ENCODE data around the gene POLR1E. TPM values are rescaled to one million over a fixed set of nuclear protein-coding genes. Genes with fewer than 3 reads are reported as not detected.

Gene POLR1E
- total and polyA plus RNA-seq, 11 donors = 6.9 to 27.0 (median 12.8) TPM

GRCh38 chr9:37495571-37495970, 9.8 kb downstream of the POLR1E start:
- peaks cover 3 to 98% (median 89%) of the 10 kb centered on the region in 9 donors for H3K36me3 ChIP-seq
- no peak overlapping the region for H3K4me3 ChIP-seq
- intact Hi-C loops (cut with DNase I) = loop anchor here in 3 of 10 donors (10.0 kb wide), 3 partner anchors 69 to 289 kb away; partner anchors contain the start of genes EXOSC3 (in 1 of the 3) and FBXO10 (in 1 of the 3)
- peaks cover 0 to 4% (median 0%) of the 10 kb centered on the region in 12 donors for H3K4me1 ChIP-seq
- H3K27me3 ChIP-seq = no peaks in the 10 kb centered on the region
- WGBS, 4 donors = 84 to 96% (median 90%) methylated on average over 5 of the region's 5 CpGs
- H3K9me3 ChIP-seq = no peaks in the 10 kb centered on the region
- ATAC-seq (peak; percentile 38 to 60 (median 56)), DNase-seq (no peak)
- peak overlapping the region in 1 of 12 donors; percentile 34 for H3K27ac ChIP-seq
- no peak for TF ChIP-seq POLR2A (IDR thresholded peaks at IDR 0.05)
- no peak for TF ChIP-seq CTCF (IDR thresholded peaks at IDR 0.05)

GRCh38 chr9:37496020-37496419, 10.3 kb downstream of the POLR1E start:
- peak in 3 of 4 donors; percentile 17 to 56 (median 55) for ATAC-seq
- H3K9me3 ChIP-seq = no peaks in the 10 kb centered on the region
- peak overlapping the region in 1 of 12 donors; percentile 34 for H3K27ac ChIP-seq
- WGBS, 4 donors = 63 to 91% (median 74%) methylated on average over 4 of the region's 4 CpGs
- DNase-seq = no peak
- H3K4me1 ChIP-seq = peaks cover 0 to 4% (median 0%) of the 10 kb centered on the region in 12 donors
- H3K36me3 ChIP-seq = peaks cover 3 to 98% (median 89%) of the 10 kb centered on the region in 9 donors
- intact Hi-C loops (cut with DNase I) = loop anchor here in 3 of 10 donors (10.0 kb wide), 3 partner anchors 69 to 289 kb away; partner anchors contain the start of genes EXOSC3 (in 1 of the 3) and FBXO10 (in 1 of the 3)
- no peaks in the 10 kb centered on the region for H3K27me3 ChIP-seq
- no peak for TF ChIP-seq POLR2A (IDR thresholded peaks at IDR 0.05)
- no peak for TF ChIP-seq CTCF (IDR thresholded peaks at IDR 0.05)
- H3K4me3 ChIP-seq = no peak overlapping the region

GRCh38 chr9:37497320-37497719, 11.6 kb downstream of the POLR1E start:
- Histone ChIP-seq H3K27me3 (no peaks in the 10 kb centered on the region), H3K9me3 (no peaks in the 10 kb centered on the region), H3K4me1 (peaks cover 0 to 4% (median 0%) of the 10 kb centered on the region in 12 donors), H3K36me3 (peaks cover 3 to 98% (median 92%) of the 10 kb centered on the region in 9 donors), H3K4me3 (no peak overlapping the region), H3K27ac (no peak overlapping the region)
- DNase-seq (no peak), ATAC-seq (no peak)
- TF ChIP-seq POLR2A (IDR thresholded peaks at IDR 0.05) = no peak
- TF ChIP-seq CTCF (IDR thresholded peaks at IDR 0.05) = no peak
- WGBS, 4 donors = 97 to 100% (median 98%) methylated on average over 3 of the region's 3 CpGs
- intact Hi-C loops (cut with DNase I) = loop anchor here in 3 of 10 donors (10.0 kb wide), 3 partner anchors 67 to 287 kb away; partner anchors contain the start of genes EXOSC3 (in 1 of the 3) and FBXO10 (in 1 of the 3)

GRCh38 chr9:37498457-37498856, 12.7 kb downstream of the POLR1E start:
- TF ChIP-seq POLR2A (IDR thresholded peaks at IDR 0.05) (no peak), CTCF (IDR thresholded peaks at IDR 0.05) (no peak)
- H3K4me1 ChIP-seq = peaks cover 0 to 4% (median 0%) of the 10 kb centered on the region in 12 donors
- 61 to 98% (median 66%) methylated on average over 3 of the region's 3 CpGs for WGBS, 4 donors
- intact Hi-C loops (cut with DNase I) = loop anchor here in 3 of 10 donors (10.0 kb wide), 3 partner anchors 66 to 286 kb away; partner anchors contain the start of genes EXOSC3 (in 1 of the 3) and FBXO10 (in 1 of the 3)
- no peaks in the 10 kb centered on the region for H3K9me3 ChIP-seq
- ATAC-seq = no peak
- H3K27ac ChIP-seq = no peak overlapping the region
- no peak overlapping the region for H3K4me3 ChIP-seq
- H3K27me3 ChIP-seq = no peaks in the 10 kb centered on the region
- no peak for DNase-seq
- H3K36me3 ChIP-seq = peaks cover 3 to 98% (median 92%) of the 10 kb centered on the region in 9 donors
